HEK293T (cell line): Measurements from ENCODE around the gene INVS.

Experiments
- CTCF ChIA-PET: fragments of 350-600 bp; formaldehyde crosslinking; extraction: SDS; loops from one replicate; lab custom pipeline; 2021; ENCODE audit warnings: antibody characterized with exemption, inconsistent platforms; lab: Yijun Ruan, JAX
- POLR2A ChIA-PET: fragments of 350-600 bp; formaldehyde crosslinking; extraction: SDS; loops from one replicate; lab custom pipeline; 2020; ENCODE audit warnings: antibody characterized with exemption, inconsistent platforms; lab: Yijun Ruan, JAX
- DNase-seq: peaks from one replicate; pipeline ENCODE4 v3.0.0; 2012; ENCODE audit warnings: mixed read lengths; ENCODE audit errors: extremely low spot score
- ARNT ChIP-seq: fragments of 450-650 bp; IDR thresholded peaks from 2 replicates; pipeline ENCODE4 v1.6.1; 2017; ENCODE audit warnings: mild to moderate bottlenecking
- BHLHE40 ChIP-seq: fragments of 450-650 bp; IDR thresholded peaks from 2 replicates; pipeline ENCODE4 v1.6.1; 2016; ENCODE audit warnings: mild to moderate bottlenecking, moderate library complexity, borderline replicate concordance
- CTBP1 ChIP-seq: fragments of 450-650 bp; IDR thresholded peaks from 2 replicates; pipeline ENCODE4 v1.6.1; 2016; ENCODE audit warnings: borderline replicate concordance
- ELF4 ChIP-seq: fragments of 450-650 bp; IDR thresholded peaks from 2 replicates; pipeline ENCODE4 v1.6.1; 2017; ENCODE audit warnings: antibody characterized with exemption
- FOXA1 ChIP-seq: fragments of 450-650 bp; IDR thresholded peaks from 2 replicates; pipeline ENCODE4 v1.6.1; 2016; ENCODE audit warnings: mild to moderate bottlenecking
- FOXK2 ChIP-seq: fragments of 450-650 bp; IDR thresholded peaks from 2 replicates; pipeline ENCODE4 v1.6.1; 2016; ENCODE audit warnings: mild to moderate bottlenecking
- FOXM1 ChIP-seq: fragments of 450-650 bp; IDR thresholded peaks from 2 replicates; pipeline ENCODE4 v1.6.1; 2017; ENCODE audit warnings: mild to moderate bottlenecking, borderline replicate concordance
- L3MBTL2 ChIP-seq: fragments of 450-650 bp; conservative IDR thresholded peaks from 2 replicates; pipeline ENCODE4 v1.6.1; 2016; ENCODE audit warnings: mild to moderate bottlenecking
- LEF1 ChIP-seq: fragments of 450-650 bp; IDR thresholded peaks from 2 replicates; pipeline ENCODE4 v1.6.1; 2017; ENCODE audit warnings: mild to moderate bottlenecking, borderline replicate concordance
- NFRKB ChIP-seq: fragments of 450-650 bp; IDR thresholded peaks from 2 replicates; pipeline ENCODE4 v1.6.1; 2016; ENCODE audit warnings: mild to moderate bottlenecking, moderate library complexity
- SP1 ChIP-seq: fragments of 450-650 bp; IDR thresholded peaks from 2 replicates; pipeline ENCODE4 v1.6.1; 2017
- SUZ12 ChIP-seq: fragments of 450-650 bp; IDR thresholded peaks from 2 replicates; pipeline ENCODE4 v1.6.1; 2016; ENCODE audit warnings: mild to moderate bottlenecking
- TARDBP ChIP-seq: fragments of 450-650 bp; IDR thresholded peaks from 2 replicates; pipeline ENCODE4 v1.6.1; 2016
- ZNF384 ChIP-seq: fragments of 450-650 bp; IDR thresholded peaks from 2 replicates; pipeline ENCODE4 v1.6.1; 2016
- TF ChIP-seq, protein P1 (sequence below): fragments of 450-650 bp; IDR thresholded peaks from 2 replicates; pipeline ENCODE4 v1.6.1; 2016

INVS gene

DNA sequence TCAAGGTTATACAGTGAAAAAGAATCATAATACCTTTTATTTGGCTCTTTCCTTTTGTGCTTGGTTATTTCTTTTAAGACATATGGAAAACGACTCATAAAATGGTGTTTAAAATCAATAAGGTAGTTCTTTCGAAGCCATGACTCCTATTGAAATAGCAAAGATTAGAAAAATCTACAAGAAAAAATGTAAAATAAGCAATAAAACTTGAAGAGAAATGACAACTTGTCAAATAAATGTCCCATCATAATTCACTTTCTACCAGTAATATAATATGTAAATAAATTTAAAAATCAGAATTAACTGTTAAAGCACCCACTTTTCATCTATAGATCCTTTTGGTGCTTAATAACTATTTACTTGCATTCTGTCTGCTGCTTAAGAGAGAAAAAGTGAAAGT lies 241.2 kb downstream of the INVS start:
- POLR2A ChIA-PET, result interaction anchor here (0.8 kb wide), 1 partner anchor 13 kb away, joined by 3 read pairs; the partner anchor contains the start of gene TEX10
- CTCF ChIA-PET, result no interaction called here
- DNase-seq, result no peak

DNA sequence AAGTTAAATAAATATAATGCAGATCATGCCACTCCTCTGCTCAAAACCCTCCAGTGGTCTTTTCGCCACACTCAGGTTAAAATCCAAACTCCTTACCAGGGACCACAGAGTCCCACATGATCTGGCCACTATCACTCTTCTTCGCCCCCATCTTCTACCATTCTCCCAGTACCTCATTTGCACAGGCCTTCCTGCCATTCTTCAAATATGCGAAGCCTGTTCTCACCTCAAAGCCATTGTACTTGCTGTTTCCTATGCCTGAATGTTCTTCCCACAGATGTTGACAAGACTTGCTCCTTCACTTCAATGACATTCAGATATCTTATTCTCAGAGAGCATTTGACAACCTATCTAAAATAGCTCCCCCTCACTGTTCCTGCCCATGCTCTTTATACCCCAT lies 242.8 kb downstream of the INVS start:
- ChIA-PET CTCF (no interaction called here), POLR2A (no interaction called here)
- no peak for DNase-seq
- no peak for TF ChIP-seq CTBP1
- TF ChIP-seq FOXM1, result no peak
- TF ChIP-seq, protein P1, sequence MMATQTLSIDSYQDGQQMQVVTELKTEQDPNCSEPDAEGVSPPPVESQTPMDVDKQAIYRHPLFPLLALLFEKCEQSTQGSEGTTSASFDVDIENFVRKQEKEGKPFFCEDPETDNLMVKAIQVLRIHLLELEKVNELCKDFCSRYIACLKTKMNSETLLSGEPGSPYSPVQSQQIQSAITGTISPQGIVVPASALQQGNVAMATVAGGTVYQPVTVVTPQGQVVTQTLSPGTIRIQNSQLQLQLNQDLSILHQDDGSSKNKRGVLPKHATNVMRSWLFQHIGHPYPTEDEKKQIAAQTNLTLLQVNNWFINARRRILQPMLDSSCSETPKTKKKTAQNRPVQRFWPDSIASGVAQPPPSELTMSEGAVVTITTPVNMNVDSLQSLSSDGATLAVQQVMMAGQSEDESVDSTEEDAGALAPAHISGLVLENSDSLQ, result no peak
- no peak for TF ChIP-seq SUZ12
- TF ChIP-seq L3MBTL2, result no peak
- no peak for TF ChIP-seq ZNF384

More for the DNA sequence above, 241.2 kb downstream of the INVS start:
- no peak for TF ChIP-seq BHLHE40
- TF ChIP-seq NFRKB, result no peak
- TF ChIP-seq ELF4, result no peak
- TF ChIP-seq ARNT, result no peak
- TF ChIP-seq FOXA1, result no peak
- no peak for TF ChIP-seq L3MBTL2

DNA sequence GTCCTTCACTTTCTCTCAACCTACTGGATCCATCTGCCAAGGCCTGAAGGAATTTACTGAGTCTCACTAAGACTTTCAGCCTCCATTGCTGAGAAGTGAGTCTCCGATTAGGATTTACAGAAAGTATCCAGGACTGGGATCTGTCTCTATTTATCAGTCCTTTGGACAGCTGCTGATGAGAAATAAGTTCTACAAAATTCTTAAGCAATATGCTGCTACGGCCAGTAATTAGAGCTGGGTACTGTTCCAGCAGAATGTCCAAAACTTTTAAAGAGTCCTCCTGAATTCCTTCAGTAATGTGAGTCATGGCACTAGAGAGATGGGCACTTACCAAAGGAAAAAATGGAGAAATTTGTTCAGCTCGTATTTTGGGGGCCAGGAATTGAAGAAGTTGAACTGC lies 247.8 kb downstream of the INVS start:
- ChIA-PET POLR2A (no interaction called here), CTCF (no interaction called here)
- DNase-seq, result no peak
- TF ChIP-seq SP1, result no peak
- no peak for TF ChIP-seq SUZ12
- no peak for TF ChIP-seq FOXA1
- TF ChIP-seq FOXK2, result no peak

DNA sequence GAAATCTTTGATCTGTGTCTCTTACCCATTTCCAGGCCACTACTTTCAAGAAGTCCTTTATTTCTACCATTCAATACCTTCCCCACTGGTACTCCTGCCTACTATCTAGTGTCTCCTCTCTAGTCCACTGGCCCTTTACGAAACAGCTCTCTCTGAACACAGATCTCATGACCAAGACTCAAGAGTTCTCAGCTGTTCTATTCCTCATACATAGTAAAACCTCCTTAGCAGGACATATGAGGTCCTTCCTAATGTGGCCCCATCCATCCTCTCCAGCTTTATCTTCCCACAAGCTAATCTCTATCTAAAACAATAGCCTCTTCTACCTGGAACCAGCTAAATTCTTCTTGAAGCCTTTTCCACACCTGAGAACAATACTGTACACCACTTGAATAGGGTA lies 251.1 kb downstream of the INVS start:
- no peak for TF ChIP-seq FOXM1
- TF ChIP-seq L3MBTL2, result no peak
- TF ChIP-seq ELF4, result no peak
- TF ChIP-seq, protein P1, result no peak
- TF ChIP-seq TARDBP, result no peak
- TF ChIP-seq SP1, result no peak
- no peak for TF ChIP-seq ZNF384
- no peak for TF ChIP-seq ARNT
- no peak for TF ChIP-seq LEF1
- TF ChIP-seq NFRKB, result no peak
- TF ChIP-seq FOXK2, result no peak
- no peak for TF ChIP-seq CTBP1
- TF ChIP-seq FOXA1, result no peak
- TF ChIP-seq BHLHE40, result no peak
- no peak for DNase-seq
- ChIA-PET CTCF (no interaction called here), POLR2A (interaction anchor here (1.8 kb wide), 1 partner anchor 61 kb away, joined by 6 read pairs; no protein-coding TSS in a partner anchor)
